GM12892 (cell line): ENCODE measurements around the gene ASTN2.

Source experiments
- POLR2AphosphoS5 ChIP-seq: IDR thresholded peaks from 2 replicates; pipeline ENCODE4 v1.6.1; 2011; ENCODE audit warnings: low read depth, low read length, control low read depth
- TAF1 ChIP-seq: IDR thresholded peaks from 2 replicates; pipeline ENCODE4 v1.6.1; 2011; ENCODE audit warnings: low read depth, mild to moderate bottlenecking, control low read depth, low read length, borderline replicate concordance

DNA sequence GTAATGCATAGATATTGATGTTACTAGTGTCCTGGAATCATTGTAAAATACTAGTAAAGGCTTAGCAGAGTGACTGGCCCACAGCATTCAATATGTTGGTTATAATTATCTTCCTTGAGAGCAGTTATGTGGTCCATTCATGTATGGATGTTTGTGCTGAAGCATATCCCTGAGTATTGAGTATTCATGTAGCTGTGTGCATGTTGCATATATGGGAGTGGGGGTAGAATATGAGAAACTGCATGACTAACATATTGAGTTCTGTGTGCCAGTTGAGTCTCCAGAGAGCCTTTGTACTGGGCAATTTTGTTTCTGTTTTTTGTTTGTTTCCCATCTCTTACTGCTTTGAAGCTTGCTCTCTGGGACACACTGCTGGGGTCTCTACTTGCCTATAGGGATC, 950.4 kb downstream of the ASTN2 start:
- TF ChIP-seq TAF1, result no peak
- TF ChIP-seq POLR2AphosphoS5, result no peak
